Thymus (tissue), 11 donors: ENCODE measurements around the gene SERINC5. TPM values are rescaled to one million over a fixed set of nuclear protein-coding genes. Genes with fewer than 3 reads are reported as not detected.

Source experiments
- DNase-seq, 9 donors: peaks; one replicate each; pipeline ENCODE4 v3.0.0-alpha.2; 2013; ENCODE audit warnings: low spot score in 9 of 9, low read depth in 6 of 9, missing footprints in 1 of 9
- H3K27ac ChIP-seq, 2 donors: one replicate each; pipeline ENCODE4 v1.5.1; 2013; ENCODE audit warnings: control low read depth in 1 of 2, low read depth in 1 of 2, low read length in 1 of 2, mild to moderate bottlenecking in 1 of 2, moderate library complexity in 1 of 2
- H3K27me3 ChIP-seq, 2 donors: one replicate each; pipeline ENCODE4 v1.5.1; 2013; ENCODE audit warnings: low read length in 1 of 2; ENCODE audit not compliant: control insufficient read depth in 2 of 2, insufficient read depth in 1 of 2
- H3K36me3 ChIP-seq, 2 donors: one replicate each; pipeline ENCODE4 v1.5.1; 2013; ENCODE audit warnings: low read length in 1 of 2, mild to moderate bottlenecking in 1 of 2, moderate library complexity in 1 of 2; ENCODE audit not compliant: control insufficient read depth in 2 of 2, insufficient read depth in 2 of 2
- H3K4me1 ChIP-seq, 2 donors: one replicate each; pipeline ENCODE4 v1.5.1; 2013; ENCODE audit warnings: low read length in 2 of 2; ENCODE audit not compliant: control insufficient read depth in 2 of 2, insufficient read depth in 2 of 2
- H3K4me3 ChIP-seq, 2 donors: one replicate each; pipeline ENCODE4 v1.5.1; 2013; ENCODE audit warnings: low read length in 2 of 2, control low read depth in 1 of 2, mild to moderate bottlenecking in 1 of 2
- H3K9me3 ChIP-seq, 2 donors: one replicate each; pipeline ENCODE4 v1.5.1; 2013; ENCODE audit warnings: low read length in 1 of 2, mild to moderate bottlenecking in 1 of 2; ENCODE audit not compliant: control insufficient read depth in 2 of 2, insufficient read depth in 1 of 2
- WGBS: extraction: QIAGEN DNeasy Blood & Tissue Kit; methylation state at CpG from one replicate; pipeline ENCODE4 v1.1.7; 2013; 5-methylcytosine and 5-hydroxymethylcytosine counted together
- polyA plus RNA-seq: library from polyadenylated mRNA; stranded (reverse); fragments of 200-250 nt; gene quantifications from one replicate; pipeline ENCODE4 v1.2.3, GENCODE V29; 2013
- total RNA-seq: library from RNA; stranded (reverse); fragments of 120-200 nt; gene quantifications from one replicate; pipeline ENCODE4 v1.2.4, GENCODE V29; 2013
- donor health status: healthy.

SERINC5 gene
- total and polyA plus RNA-seq, 2 donors = 7.1 to 14.7 TPM

GRCh38 chr5:80268916-80269315, 13.1 kb upstream of the SERINC5 start:
- Histone ChIP-seq H3K27ac (peak overlapping the region; percentile 72 to 81), H3K4me1 (peaks cover 0 to 37% of the 10 kb centered on the region in 2 donors), H3K36me3 (no peaks in the 10 kb centered on the region), H3K9me3 (no peaks in the 10 kb centered on the region), H3K27me3 (no peaks in the 10 kb centered on the region), H3K4me3 (no peak overlapping the region)
- DNase-seq = peak in 2 of 9 donors; percentile 22 to 55
- WGBS = 45% methylated on average over 5 of the region's 5 CpGs

- Histone ChIP-seq H3K36me3 (no peaks in the 10 kb centered on the region), H3K27ac (no peak overlapping the region), H3K4me1 (peaks cover 0 to 30% of the 10 kb centered on the region in 2 donors), H3K27me3 (no peaks in the 10 kb centered on the region), H3K4me3 (no peak overlapping the region), H3K9me3 (no peaks in the 10 kb centered on the region)
- WGBS = 98% methylated on average over 2 of the region's 2 CpGs
- no peak for DNase-seq
These were observed 10.7 kb upstream of the SERINC5 start for GRCh38 chr5:80266566-80266965.

- no peak overlapping the region for H3K4me3 ChIP-seq
- no peak for DNase-seq
- H3K9me3 ChIP-seq = no peaks in the 10 kb centered on the region
- WGBS = 98% methylated on average over 1 of the region's 1 CpG
- H3K4me1 ChIP-seq = peaks cover 7 to 22% of the 10 kb centered on the region in 2 donors
- H3K36me3 ChIP-seq = no peaks in the 10 kb centered on the region
- H3K27ac ChIP-seq = no peak overlapping the region
- no peaks in the 10 kb centered on the region for H3K27me3 ChIP-seq
These were observed 4.6 kb upstream of the SERINC5 start for GRCh38 chr5:80260461-80260860.

- no peaks in the 10 kb centered on the region for H3K36me3 ChIP-seq
These were observed 3.8 kb upstream of the SERINC5 start for GRCh38 chr5:80259511-80260203.

DNA sequence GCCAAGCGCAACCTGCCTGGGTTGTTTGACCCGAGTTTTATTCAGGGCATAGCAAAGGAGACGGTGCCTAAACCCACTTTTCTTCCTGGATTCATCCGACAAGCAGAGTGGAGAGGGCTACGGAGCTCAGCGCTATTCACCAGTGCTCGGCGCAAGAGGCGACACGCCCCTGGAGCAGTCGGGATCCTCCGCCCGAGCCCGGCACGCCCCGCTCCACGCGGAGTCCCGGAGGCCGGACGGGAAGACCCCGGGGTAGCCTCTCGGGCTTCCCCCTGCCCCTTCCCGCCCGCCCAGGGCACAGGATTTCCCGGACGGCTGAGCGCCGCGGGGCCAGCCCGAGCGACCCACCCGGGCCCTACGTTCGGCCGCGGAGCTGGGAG, 427 bp downstream of the SERINC5 start:
- Histone ChIP-seq H3K4me3 (peak overlapping the region; percentile 81 to 85), H3K27me3 (no peaks in the 10 kb centered on the region), H3K36me3 (no peaks in the 10 kb centered on the region), H3K27ac (peak overlapping the region; percentile 76 to 95), H3K9me3 (no peaks in the 10 kb centered on the region), H3K4me1 (peaks cover 21 to 44% of the 10 kb centered on the region in 2 donors)
- peak in 2 of 9 donors; percentile 35 to 43 for DNase-seq
- under 1% methylated on average over 37 of the region's 37 CpGs for WGBS

More at GRCh38 chr5:80259511-80260203, 3.8 kb upstream of the SERINC5 start:
- DNase-seq = no peak
- Histone ChIP-seq H3K27ac (no peak overlapping the region), H3K9me3 (no peaks in the 10 kb centered on the region), H3K4me1 (peaks cover 9 to 24% of the 10 kb centered on the region in 2 donors), H3K4me3 (no peak overlapping the region), H3K27me3 (no peaks in the 10 kb centered on the region)
- WGBS = 98% methylated on average over 6 of the region's 6 CpGs

- WGBS = under 1% methylated on average over 23 of the region's 23 CpGs
- DNase-seq = peak in 1 of 9 donors; percentile 58
- Histone ChIP-seq H3K36me3 (no peaks in the 10 kb centered on the region), H3K4me3 (peak overlapping the region; percentile 81 to 85), H3K4me1 (peaks cover 21 to 44% of the 10 kb centered on the region in 2 donors), H3K27ac (peak overlapping the region; percentile 76 to 95), H3K9me3 (no peaks in the 10 kb centered on the region), H3K27me3 (no peaks in the 10 kb centered on the region)
These were observed 949 bp downstream of the SERINC5 start for GRCh38 chr5:80254767-80255430.

GRCh38 chr5:80251636-80252035, 4.2 kb downstream of the SERINC5 start:
- H3K27ac ChIP-seq = no peak overlapping the region

DNA sequence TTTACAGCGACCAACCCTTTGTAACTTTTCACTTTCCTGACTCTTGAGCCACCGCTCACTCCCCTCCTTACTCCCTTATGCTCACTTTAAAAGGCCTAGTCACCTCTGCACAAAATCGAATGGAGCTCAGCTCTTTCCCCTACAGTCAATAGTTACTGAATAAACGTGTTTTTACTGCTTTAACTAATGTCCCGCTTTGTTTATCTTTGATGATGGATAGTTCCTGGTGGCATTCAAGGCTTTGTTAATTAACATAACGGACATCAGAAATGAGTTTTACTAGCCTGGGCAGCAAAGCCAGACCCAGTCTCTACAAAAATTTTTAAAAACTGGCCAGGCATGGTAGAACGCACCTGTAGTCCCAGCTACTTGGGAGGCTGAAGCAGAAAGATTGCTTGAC, 5.0 kb downstream of the SERINC5 start:
- Histone ChIP-seq H3K36me3 (no peaks in the 10 kb centered on the region), H3K27ac (no peak overlapping the region), H3K4me1 (peaks cover 16 to 31% of the 10 kb centered on the region in 2 donors), H3K27me3 (no peaks in the 10 kb centered on the region), H3K9me3 (no peaks in the 10 kb centered on the region), H3K4me3 (no peak overlapping the region)
- 95% methylated on average over 7 of the region's 7 CpGs for WGBS
- DNase-seq = no peak

More at GRCh38 chr5:80251636-80252035, 4.2 kb downstream of the SERINC5 start:
- Histone ChIP-seq H3K36me3 (no peaks in the 10 kb centered on the region), H3K4me1 (peaks cover 14 to 34% of the 10 kb centered on the region in 2 donors), H3K9me3 (no peaks in the 10 kb centered on the region), H3K4me3 (no peak overlapping the region), H3K27me3 (no peaks in the 10 kb centered on the region)
- DNase-seq = no peak
- WGBS = 95% methylated on average over 8 of the region's 8 CpGs

DNA sequence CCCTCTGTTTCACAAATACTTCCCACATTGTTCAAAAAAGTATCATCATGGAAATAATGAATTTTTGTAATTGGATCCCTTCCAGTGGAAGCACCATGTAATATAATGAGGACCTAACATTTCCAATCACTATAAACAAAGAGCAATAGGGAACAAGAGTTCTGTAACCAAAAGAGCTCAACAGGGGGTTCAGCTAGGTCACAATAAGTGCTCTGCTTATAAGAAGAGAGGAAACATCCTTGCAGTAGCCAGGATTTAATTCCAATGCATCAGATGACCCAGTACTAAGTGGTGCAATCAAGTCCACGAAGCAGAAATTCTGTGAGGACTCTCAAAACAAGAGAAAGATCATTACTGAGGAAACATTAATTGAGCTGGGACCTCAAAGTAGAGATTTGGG, 5.9 kb downstream of the SERINC5 start:
- WGBS = 97% methylated on average over 1 of the region's 1 CpG
- Histone ChIP-seq H3K4me1 (peaks cover 15 to 37% of the 10 kb centered on the region in 2 donors), H3K36me3 (peaks cover 0 to 1% of the 10 kb centered on the region in 2 donors), H3K27ac (no peak overlapping the region), H3K4me3 (no peak overlapping the region), H3K9me3 (no peaks in the 10 kb centered on the region), H3K27me3 (no peaks in the 10 kb centered on the region)
- no peak for DNase-seq
